Activated CD8-positive, alpha-beta memory T cell treated with anti-CD3 and anti-CD28 coated beads for 1 hour (primary cell): ENCODE data around the gene CD300E.
A peak's percentile ranks its signal among the peaks of the same experiment; 100 is the strongest.

Experiments
- DNase-seq, 2 donors: peaks; one replicate each; pipeline ENCODE4 v3.0.0-alpha.2; 2020; ENCODE audit warnings: low read depth in 1 of 2; ENCODE audit errors: extremely low read depth in 1 of 2

CD300E gene

GRCh38 chr17:74623693-74624093, at the start of gene CD300E:
CD300E (minus strand) TSS chr17:74623738; CDS start chr17:74623621, 117 bp downstream.
- no peak for DNase-seq

- peak; percentile 29 to 61 for DNase-seq
Observed at GRCh38 chr17:74671031-74671771, 47.7 kb upstream of the CD300E start.

- DNase-seq = no peak
Observed at GRCh38 chr17:74670329-74670728, 46.8 kb upstream of the CD300E start.

- no peak for DNase-seq
Observed at GRCh38 chr17:74663561-74663960, 40.0 kb upstream of the CD300E start.

- DNase-seq = no peak
Observed at GRCh38 chr17:74659889-74660288, 36.4 kb upstream of the CD300E start.

GRCh38 chr17:74658620-74659019, 35.1 kb upstream of the CD300E start:
- no peak for DNase-seq

DNA sequence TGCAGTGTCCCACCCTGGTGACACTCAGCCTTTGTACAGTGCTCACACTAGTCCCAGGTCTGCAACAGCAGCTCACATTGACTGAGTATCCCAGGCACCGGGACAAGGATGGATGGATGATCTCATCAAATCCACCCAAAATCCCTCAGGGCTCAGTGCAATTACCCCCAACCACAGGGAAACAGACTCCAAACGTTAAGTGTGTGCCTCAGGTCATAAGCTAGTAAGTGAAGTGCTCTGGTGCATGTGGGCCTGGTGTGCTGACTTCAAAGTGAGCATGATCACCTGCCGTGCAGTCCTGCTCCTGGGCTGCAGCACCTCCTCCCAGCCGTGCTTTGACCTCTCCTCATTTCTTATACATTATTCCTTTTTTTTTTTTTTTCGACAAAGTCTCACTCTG, 31.2 kb upstream of the CD300E start:
- DNase-seq = no peak

GRCh38 chr17:74652020-74652419, 28.5 kb upstream of the CD300E start:
- DNase-seq = no peak

GRCh38 chr17:74649909-74650308, 26.4 kb upstream of the CD300E start:
- DNase-seq = no peak

- no peak for DNase-seq
Observed at GRCh38 chr17:74647871-74648672, 24.5 kb upstream of the CD300E start.

- no peak for DNase-seq
Observed at GRCh38 chr17:74646231-74646630, 22.7 kb upstream of the CD300E start.

DNA sequence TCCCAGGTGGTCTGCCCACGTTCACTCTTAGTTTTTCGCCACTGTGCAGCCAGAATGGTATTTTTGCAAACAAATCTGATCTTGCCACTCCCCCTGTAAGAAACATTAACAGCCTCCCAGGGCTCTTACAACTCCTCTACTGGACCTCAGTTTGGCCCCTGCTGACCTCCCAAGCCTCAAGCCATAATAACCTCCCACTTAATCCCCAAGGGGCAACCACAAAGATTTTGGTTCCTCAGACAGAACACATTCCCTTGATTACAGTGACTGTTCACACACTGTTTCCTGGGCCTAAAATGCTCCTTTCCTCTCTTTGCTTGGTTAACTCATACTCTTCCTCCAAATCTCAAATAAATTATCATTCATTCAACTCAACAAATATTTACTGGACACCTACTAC, 21.5 kb upstream of the CD300E start:
- no peak for DNase-seq

- DNase-seq = no peak
Observed at GRCh38 chr17:74644419-74644818, 20.9 kb upstream of the CD300E start.

GRCh38 chr17:74643826-74644225, 20.3 kb upstream of the CD300E start:
- no peak for DNase-seq

- no peak for DNase-seq
Observed at GRCh38 chr17:74642995-74643394, 19.5 kb upstream of the CD300E start.

DNA sequence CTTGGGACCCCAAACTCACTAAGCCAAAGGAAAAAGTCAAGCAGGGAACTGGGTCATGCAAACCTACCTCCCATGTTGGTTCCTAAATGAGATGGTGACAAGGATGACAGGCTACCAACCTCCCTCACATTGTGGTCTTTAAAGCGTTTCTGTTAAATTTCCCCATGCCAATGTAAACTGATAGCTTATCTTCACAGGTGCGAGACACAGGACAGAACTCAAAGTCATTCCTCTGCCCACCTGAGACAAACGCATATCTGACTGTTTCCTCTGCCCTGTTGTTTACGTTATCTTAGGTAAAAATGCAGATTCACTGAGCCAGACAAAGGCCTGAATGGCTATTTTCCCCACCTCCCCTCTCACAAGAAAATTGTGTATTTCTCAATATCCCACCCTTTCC, 19.0 kb upstream of the CD300E start:
- DNase-seq = no peak

DNA sequence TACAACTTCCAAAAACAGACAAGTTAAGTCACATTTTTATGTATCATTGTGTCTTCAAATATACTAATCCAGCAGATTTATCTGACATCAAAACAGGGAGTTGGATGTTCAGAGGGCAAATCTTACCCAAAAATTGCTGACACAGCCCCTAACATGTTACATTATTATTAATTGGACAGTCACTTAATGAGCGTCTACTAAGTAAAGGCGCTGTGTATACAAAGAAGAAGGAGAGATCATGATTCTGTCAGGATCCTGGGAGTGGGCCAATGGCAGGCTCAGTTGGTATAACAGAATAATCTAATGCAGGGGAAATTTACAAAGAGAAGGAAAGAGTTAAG, 18.4 kb upstream of the CD300E start:
- no peak for DNase-seq

- no peak for DNase-seq
Observed at GRCh38 chr17:74641224-74641957, 17.9 kb upstream of the CD300E start.

GRCh38 chr17:74639704-74640151, 16.2 kb upstream of the CD300E start:
- DNase-seq = no peak

- no peak for DNase-seq
Observed at GRCh38 chr17:74637926-74638325, 14.4 kb upstream of the CD300E start.

DNA sequence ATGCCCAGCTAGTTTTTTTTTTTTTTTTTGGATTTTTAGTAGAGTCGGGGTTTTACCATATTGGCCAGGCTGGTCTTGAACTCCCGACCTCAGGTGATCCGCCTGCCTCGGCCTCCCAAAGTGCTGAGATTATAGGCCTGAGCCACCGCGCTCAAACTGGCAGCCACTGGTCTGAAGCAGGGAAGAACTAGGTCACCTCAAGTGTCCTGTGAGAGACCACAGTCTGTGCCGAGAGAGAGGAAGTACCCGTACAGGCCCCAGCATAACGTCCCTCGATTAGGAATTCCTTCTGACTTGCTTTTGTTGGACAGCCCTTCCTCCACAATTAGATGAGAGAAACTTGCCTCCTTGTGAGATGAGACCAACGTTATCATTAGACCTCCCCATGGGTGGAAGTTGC, 13.7 kb upstream of the CD300E start:
- no peak for DNase-seq
